Measurements from ENCODE around the gene RBM12.

RBM12 gene

GRCh38 chr20:35653430-35653734 is 11.3 kb downstream of the RBM12 start:
- no peak for DNase-seq

GRCh38 chr20:35652641-35653429 is 11.9 kb downstream of the RBM12 start:
- no peak for DNase-seq

- DNase-seq = no peak
Observed at GRCh38 chr20:35651958-35652357, 12.7 kb downstream of the RBM12 start.

GRCh38 chr20:35650632-35651031 is 14.1 kb downstream of the RBM12 start:
- no peak for DNase-seq

- DNase-seq = no peak
Observed at GRCh38 chr20:35648836-35649235, 15.9 kb downstream of the RBM12 start.

GRCh38 chr20:35644806-35645205 is 19.9 kb downstream of the RBM12 start:
- DNase-seq = no peak

GRCh38 chr20:35643045-35643444 is 21.7 kb downstream of the RBM12 start:
- DNase-seq = no peak

- no peak for DNase-seq
Observed at GRCh38 chr20:35641743-35642142, 23.0 kb downstream of the RBM12 start.

- no peak for DNase-seq
Observed at GRCh38 chr20:35640724-35641123, 24.0 kb downstream of the RBM12 start.

- no peak for DNase-seq
Observed at GRCh38 chr20:35638751-35639150, 25.9 kb downstream of the RBM12 start.

- DNase-seq = no peak
Observed at GRCh38 chr20:35637276-35637675, 27.4 kb downstream of the RBM12 start.

- DNase-seq = no peak
Observed at GRCh38 chr20:35636095-35636494, 28.6 kb downstream of the RBM12 start.

GRCh38 chr20:35635652-35636051 is 29.0 kb downstream of the RBM12 start:
- no peak for DNase-seq

GRCh38 chr20:35632539-35633115 is 32.1 kb downstream of the RBM12 start:
- DNase-seq = no peak

GRCh38 chr20:35630636-35631035 is 34.1 kb downstream of the RBM12 start:
- DNase-seq = no peak

- DNase-seq = no peak
Observed at GRCh38 chr20:35629427-35630145, 35.1 kb downstream of the RBM12 start.

- DNase-seq = no peak
Observed at GRCh38 chr20:35627121-35627520, 37.6 kb downstream of the RBM12 start.

GRCh38 chr20:35626386-35627001 is 38.2 kb downstream of the RBM12 start:
- DNase-seq = no peak

- no peak for DNase-seq
Observed at GRCh38 chr20:35625584-35626385, 38.9 kb downstream of the RBM12 start.

- no peak for DNase-seq
Observed at GRCh38 chr20:35621560-35621946, 43.1 kb downstream of the RBM12 start.

- DNase-seq = no peak
Observed at GRCh38 chr20:35620818-35621559, 43.7 kb downstream of the RBM12 start.
